ENCODE data around the gene SPDYC.
"Not testable (repeated sequence)": the region's sequence is repeated elsewhere in the genome, so short reads cannot be mapped to it uniquely, and the experiment has no call there.

The SPDYC gene

DNA sequence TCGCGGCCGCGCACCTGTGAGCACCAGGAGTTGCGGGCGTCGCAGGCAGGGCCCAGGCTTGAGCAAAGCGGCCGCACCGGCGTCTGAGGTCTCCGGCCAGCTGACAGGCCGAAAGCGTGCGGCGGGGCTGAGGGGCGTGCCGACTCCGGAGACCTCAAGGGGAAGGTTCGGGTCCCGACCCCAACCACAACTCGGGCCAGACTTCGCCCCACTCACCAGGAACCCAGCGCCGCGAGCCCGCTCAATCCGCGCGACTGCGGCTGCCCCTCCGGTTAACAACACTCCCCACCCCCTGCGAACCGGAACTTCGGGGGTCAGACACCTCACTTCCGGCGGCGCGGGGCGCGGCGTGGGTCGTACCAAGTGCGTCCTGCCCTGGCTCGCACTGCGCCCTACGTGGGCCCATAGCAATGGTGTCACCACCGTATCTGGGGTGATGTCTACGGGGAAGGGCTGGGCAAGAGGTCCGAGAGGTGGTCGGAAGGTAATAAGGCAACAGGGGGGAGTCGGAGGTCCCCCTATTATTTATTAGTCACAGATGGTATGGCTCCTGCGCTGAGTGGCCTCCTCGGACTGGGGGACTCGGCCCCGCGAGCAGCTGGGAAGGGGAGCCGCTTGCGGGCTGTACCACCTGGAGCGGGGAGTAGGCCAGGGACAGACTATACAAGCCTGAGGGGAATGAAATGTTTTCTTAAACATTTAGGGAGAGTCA, 35.6 kb upstream of the SPDYC start, which contains the start of gene SYVN1:
TSS of gene SYVN1 (minus strand) at position 280 of the 712 bp plus-strand sequence. CDS start 918 bp downstream, outside the sequence.
- DNase-seq (ENCODE audit: low spot score), result peak; percentile 93

GRCh38 chr11:65134952-65135632, 34.9 kb upstream of the SPDYC start:
- peak; percentile 96 for DNase-seq (ENCODE audit: low spot score)

DNA sequence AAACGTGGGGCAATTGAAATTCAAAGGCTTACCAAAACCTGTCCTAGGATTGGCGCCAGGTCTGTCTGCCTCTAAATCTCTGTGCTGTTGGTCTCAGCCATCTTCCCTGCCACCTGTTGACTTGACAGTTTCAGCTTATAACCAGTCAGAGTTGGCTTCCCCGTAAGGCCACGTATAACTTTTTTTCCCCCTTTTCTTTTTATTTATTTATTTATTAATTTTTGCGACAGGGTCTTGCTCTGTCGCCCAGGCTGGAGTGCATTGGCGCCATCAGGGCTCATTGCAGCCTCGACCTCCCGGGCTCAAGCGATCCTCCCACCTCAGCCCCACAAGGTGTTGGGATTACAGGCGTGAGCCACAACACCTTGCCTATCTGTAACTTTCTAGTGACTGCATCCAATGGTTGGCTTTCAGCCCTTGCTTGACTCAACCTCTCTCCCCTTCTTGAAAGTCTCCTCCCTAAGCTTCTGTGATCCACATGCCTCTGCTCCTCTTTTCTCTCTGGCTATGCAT, 34.3 kb upstream of the SPDYC start:
- DNase-seq (ENCODE audit: low spot score), result no peak

GRCh38 chr11:65136515-65137096, 33.4 kb upstream of the SPDYC start:
- no peak for DNase-seq (ENCODE audit: low spot score)

DNA sequence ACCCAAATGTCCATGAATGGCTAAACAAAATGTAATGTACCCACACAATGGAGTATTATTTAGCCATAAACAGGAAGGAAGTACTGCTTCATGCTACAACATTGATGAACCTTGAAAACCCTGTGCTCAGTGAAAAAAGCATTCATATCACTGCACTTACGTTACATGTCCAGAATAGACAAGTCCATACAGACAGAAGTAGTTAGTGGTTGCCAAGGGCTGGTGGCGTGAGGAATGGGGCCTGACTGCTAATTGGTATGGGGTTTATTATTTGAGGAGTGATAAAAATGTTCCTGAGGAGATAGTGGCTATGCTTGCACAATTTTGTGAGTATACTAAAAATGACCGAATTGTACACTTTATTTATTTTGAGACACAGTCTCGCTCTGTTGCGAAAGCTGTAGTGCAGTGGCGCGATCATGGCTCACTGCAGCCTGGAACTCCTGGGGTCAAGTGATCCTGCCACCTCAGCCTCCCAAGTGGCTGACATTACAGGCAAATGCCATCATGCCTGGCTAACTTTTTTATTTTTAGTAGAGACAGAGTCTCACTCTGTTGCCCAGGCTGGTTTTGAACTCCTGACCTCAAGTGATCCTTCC, 28.0 kb upstream of the SPDYC start:
- no peak for DNase-seq (ENCODE audit: low spot score)

DNA sequence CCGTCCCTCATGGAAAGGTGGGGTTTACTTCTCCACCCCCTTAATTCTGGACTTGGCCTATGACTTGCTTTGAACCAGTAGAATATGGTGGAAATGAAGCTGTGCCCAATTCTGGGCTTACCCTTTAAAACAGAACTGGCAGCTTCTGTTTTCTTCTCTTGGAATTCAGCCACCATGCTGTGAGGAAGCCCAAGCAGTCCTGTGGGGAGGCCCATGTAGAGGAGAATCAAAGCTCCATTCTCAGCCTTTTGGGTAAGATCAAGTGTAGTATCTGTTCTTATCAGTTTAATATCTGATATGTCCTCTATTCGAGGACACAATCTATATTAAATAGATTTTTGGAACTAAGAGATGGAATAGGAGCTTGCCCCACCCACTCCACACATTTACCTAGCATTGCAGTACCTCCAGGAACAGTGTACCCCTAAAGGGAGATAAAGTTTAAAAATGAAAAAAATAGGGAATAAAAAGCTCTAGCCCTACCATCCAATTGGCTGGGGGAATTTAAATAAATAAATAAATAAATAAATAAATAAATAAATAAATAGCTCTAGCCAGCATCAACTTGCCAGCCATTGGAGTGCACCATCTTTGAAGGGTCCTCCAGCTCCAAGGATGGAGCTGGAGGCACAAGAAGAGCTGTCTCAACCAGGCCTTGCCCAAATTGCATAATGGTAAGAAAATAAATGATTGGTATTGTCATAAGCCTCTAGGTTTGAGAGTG, 22.5 kb upstream of the SPDYC start:
- DNase-seq (ENCODE audit: low spot score), result no peak

DNA sequence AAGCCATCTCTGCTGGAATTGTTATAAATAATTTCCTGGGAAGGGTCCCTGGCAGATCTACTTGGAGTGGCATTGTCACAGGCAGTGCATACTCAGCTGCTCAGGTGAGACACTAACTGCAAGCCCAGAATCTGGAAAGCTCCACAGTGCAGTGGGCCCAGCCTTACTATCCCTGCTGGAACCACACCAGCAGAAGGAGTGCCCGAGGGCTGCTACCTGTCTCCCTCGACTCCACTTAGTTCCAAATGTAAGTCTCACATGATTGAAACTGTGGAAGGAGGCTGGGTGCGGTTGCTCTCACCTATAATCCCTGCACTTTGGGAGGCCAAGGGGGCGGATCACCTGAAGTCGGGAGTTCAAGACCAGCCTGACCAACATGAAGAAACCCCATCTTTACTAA, 21.4 kb upstream of the SPDYC start:
- no peak for DNase-seq (ENCODE audit: low spot score)

- DNase-seq (ENCODE audit: low spot score), result not testable (repeated sequence)
These were observed 19.9 kb upstream of the SPDYC start for GRCh38 chr11:65150131-65150508.

GRCh38 chr11:65150509-65151299, 19.3 kb upstream of the SPDYC start:
- peak; percentile 79 for DNase-seq (ENCODE audit: low spot score)

GRCh38 chr11:65151331-65151899, 18.6 kb upstream of the SPDYC start:
- DNase-seq (ENCODE audit: low spot score), result no peak

GRCh38 chr11:65152122-65152521, 17.9 kb upstream of the SPDYC start:
- DNase-seq (ENCODE audit: low spot score), result no peak

- DNase-seq (ENCODE audit: low spot score), result no peak
These were observed 13.8 kb upstream of the SPDYC start for GRCh38 chr11:65156256-65156655.

- DNase-seq (ENCODE audit: low spot score), result no peak
These were observed 13.1 kb upstream of the SPDYC start for GRCh38 chr11:65156926-65157325.

DNA sequence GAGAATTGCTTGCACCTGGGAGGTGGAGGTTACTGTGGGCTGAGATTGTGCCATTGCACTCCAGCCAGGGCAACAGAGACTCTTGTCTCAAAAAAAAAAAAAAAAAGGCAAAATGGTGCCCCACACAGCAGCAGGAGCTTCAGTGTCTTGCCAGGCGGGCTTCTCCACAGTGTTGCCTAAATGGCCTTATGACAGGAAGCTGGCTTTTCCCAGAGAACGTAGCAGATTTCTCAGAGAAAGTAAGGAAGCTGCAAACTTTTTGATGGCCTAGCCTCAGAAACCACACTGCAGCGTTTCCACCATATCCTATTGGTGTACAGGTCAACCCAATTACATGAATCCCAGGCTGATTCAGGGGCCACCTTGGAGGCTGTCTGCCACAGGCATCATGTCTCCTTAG, 12.7 kb upstream of the SPDYC start:
- no peak for DNase-seq (ENCODE audit: low spot score)

GRCh38 chr11:65159012-65159411, 11.0 kb upstream of the SPDYC start:
- DNase-seq (ENCODE audit: low spot score), result no peak

DNA sequence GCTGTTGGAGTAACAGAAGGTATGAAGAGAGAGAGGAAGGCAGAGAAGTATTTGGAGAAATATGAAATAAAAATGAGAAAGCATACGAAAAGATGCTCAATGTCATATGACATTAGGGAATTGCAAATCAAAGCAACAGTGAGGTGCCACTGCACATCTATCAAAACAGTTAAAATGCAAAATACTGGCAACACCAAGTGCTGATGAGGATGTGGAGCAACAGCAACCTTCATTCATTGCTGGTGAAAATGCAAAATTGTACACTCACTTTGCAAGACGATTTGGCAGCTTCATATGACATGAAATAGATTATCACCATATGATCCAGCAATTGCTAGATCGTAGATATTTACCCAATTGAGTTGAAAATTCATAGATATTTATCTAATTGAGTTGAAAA, 9.4 kb upstream of the SPDYC start:
- DNase-seq (ENCODE audit: low spot score), result no peak

DNA sequence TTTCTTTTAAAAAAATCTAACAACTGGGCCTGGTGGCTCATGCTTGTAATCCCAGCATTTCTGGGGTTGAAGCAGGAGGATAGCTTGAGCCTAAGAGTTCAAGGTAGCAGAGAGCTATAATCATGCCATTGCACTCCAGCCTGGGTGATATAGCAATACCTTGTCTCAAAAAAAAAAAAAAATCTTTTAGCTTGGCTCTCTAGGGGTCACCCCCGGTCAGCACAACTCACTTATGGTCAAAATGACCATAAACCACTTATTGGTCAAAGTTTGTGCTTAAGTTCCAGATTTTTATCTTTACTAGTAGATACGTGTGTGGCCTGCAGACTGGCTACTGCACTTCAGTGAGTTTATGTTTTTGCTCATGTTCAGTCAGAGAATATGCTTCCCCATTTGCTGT, 6.3 kb upstream of the SPDYC start:
- no peak for DNase-seq (ENCODE audit: low spot score)

GRCh38 chr11:65165410-65166317, 4.4 kb upstream of the SPDYC start:
- DNase-seq (ENCODE audit: low spot score), result no peak

DNA sequence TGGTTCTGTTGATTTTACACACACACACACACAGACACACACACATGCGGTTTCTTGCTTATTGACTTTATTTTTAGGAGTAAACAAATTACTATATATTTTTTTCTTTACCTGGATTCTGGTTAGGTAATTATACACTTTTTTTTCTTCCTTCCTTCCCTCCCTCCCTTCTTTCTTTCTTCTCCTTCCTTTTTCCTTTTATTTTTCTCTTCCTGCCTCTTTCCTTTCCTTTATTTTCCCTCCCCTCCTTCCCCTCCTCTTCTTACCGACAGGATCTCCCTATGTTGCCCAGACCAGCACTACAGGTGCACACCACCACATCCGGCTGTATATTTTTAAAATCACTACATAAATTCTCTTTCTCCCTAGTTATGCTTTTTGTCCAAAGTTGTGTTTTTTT, 3.1 kb upstream of the SPDYC start:
- DNase-seq (ENCODE audit: low spot score), result no peak

DNA sequence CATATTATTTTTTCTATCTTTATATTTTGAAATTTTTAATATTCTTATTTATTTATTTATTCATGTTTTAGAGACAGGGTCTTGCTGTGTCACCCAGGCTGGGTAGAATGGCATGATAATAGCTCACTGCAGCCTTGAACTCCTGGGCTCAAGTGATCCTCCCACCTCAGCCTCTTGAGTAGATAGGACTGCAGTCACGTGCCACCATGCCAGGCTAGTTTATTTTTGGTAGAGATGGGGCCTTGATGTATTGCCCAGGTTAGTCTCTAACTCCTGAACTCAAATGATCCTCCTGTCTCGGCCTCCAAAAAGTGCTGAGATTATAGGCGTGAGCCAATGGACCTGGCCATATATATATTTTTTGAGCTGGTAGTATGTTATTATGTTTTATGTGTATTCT, 2.4 kb upstream of the SPDYC start:
- DNase-seq (ENCODE audit: low spot score), result no peak

All from AG08396 (cell line).